GOT3 (cell line): ENCODE measurements around the gene CMIP.

ENCODE experiments used
- DNase-seq: peaks from one replicate; lab custom pipeline; 2025; ENCODE audit warnings: mixed read lengths; lab: John Stamatoyannopoulos, UW

Gene CMIP

DNA sequence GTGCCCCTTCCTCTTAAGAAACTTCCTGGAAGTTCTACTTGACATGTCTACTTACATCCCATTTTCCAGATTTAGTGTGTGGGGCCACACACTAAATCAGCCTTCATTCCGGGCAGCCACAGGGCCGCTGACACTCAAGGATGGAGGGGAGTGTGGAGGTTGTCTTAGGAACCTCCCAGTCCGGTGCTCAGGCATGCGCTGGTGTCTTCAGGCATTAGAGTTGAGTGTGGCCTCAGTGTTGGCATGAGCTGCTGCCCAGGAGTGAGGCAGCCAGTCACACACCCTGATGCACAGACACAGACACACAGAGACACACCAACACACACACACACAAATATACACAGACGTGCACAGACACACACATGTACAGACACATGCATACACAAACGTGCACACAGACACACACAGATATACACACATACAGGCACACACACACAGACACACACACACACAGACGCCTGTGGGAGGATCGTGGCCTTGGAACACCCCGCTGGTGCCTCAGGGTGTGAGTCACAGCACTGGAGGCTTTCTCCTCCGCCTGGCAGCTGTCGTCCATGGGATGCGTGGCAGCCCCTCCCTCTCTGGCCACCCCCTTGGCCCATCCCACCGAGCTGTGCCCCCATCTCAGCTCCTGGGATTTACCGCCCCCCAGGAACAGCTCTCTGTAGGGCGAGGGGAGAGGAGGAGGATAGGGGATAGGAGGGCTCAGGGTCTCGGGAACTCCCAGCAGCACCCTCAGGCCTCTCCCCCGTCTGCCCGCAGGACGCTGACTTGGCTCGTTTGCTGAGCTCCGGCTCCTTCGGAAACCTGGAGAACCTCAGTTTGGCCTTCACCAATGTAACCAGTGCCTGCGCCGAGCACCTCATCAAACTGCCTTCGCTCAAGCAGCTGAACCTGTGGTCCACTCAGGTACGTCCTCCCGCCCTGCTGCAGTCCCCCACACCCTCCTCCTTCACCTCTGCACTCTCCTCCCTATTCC lies 258.9 kb downstream of the CMIP start:
- no peak for DNase-seq

DNA sequence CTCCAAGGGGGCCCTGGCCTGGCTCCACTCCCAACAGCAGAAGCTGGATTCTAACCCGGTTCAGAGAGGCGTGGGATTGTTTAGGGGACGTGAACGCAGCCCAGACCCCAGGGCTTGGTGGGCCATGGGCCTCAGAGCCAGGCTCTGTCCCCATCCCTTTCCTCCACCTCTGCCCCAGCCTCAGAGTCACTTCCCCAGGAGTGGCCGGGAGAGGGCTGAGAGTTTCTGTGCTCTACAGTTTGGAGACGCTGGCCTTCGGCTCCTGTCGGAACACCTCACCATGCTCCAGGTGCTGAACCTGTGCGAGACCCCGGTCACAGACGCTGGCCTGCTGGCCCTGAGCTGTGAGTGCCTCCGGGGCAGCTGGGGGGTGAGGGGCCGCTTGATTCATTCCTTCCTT lies 260.7 kb downstream of the CMIP start:
- DNase-seq, result no peak

DNA sequence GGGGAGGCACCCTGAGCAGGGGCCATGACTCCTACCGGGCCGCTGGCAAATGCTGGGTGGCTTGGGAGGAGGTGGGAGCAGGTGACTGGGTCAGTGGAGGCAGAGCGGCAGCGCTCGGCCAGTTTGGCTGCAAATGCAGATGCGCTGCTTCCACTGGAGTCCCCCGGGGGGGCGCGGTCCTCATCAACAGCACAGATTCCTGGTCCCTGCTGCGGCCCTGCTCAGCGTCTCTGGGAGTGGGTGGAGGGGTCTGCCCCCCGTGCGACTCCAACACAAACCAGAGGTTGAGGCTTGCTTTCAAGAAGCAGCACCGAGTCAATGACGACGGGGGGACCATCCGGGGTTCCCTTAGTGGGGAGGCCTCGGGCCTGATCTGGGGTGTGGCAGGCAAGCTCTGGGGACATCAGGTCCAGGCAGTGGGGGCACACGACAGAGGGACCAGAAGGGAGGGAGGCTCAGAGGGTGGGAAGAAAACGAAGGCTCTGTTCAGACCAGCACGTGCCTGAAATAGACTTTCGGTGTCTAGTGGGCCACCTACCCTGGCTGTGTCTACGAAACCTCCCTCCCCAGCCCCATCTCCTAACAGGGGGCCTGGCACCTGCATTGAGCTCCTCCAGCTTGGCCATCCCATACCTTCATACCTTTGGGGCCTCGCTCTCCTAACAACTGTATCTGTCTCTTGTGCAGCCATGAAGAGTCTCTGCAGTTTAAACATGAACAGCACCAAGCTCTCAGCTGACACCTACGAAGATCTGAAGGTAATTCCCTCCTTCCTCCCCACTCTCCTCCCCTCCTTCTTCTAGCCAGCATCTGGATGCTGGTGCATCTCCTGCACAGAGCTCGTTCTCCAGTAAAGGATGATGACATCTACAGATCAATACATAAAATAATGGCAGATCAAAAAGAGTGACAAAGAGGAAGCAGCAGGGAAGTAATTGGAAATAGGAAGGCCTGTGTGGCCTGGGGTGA lies 262.0 kb downstream of the CMIP start:
- no peak for DNase-seq

DNA sequence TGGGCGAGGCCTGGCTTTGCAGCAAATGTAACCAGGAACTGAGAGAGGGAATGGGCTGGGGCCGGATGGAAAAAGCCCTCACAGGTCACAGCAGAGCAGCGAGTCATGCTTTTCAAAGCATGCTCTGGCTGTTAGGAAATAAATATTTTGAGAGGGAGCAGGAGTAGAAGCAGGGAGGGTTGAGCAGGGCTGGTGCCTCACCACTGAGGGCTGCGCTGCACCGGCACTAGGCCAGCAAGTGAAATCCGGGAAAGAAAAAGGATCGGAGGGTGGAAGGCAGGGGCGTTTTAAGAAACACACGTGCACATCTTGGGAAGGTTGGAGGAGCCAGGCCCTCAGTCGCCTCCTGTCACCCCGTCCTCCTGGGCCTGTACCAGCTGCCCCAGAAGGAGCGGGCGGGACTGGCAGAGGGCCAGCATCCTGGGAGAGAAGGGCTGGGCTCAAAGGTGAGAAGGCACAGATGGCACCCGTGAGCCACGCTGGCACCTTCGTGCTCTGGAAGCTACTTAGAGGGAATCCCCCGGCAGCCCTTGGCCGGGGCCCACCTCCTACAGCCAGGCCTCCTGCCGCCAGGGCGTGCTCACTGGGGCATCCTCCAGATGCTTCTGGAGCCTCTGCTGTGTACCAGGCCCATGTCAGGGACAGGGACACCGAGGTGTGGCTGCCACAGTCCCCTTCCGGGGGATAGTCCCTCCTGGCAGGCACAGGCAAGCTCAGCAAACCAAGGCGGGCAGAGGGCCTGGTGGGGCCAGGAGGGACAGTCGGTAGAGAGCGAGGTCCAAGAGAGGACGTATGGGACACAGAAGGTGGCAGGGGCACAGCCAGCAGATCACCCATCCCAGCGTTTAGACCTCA lies 263.0 kb downstream of the CMIP start:
- no peak for DNase-seq

DNA sequence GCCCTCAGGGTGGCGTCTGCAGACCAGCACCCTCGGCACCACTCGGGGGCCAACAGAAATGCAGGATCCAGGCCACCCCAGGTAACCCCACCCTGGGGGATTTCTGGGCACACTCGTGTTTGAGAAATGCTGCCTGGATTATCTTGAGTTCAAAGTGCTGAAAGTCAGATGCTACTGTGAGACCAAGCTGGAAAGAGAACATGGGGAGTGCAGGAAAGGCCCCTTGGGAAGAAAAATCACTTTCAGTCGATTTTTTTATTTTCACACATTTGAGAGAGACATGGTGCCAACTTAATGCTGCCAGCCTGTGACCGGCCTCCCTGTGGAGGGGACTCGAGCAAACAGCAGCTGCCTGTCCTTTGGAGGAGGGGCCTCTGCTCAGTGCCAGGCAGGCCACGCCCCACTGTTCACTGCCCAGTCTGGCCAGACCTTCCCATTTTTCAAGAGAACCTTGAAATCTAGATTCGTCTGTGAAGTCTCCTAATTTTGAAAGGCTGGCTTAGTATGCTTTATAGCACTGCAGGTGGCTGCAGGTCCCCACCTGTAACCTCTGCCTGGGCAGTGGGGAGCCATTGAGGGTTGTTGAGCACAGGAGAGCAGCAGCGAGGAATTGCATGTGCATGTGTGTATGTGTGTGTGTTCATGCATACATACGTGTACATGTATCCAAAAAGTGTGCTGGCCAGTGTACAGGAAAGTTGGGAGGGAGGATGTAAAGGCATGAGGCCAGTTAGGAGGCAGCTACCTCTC lies 263.8 kb downstream of the CMIP start:
- DNase-seq, result no peak

DNA sequence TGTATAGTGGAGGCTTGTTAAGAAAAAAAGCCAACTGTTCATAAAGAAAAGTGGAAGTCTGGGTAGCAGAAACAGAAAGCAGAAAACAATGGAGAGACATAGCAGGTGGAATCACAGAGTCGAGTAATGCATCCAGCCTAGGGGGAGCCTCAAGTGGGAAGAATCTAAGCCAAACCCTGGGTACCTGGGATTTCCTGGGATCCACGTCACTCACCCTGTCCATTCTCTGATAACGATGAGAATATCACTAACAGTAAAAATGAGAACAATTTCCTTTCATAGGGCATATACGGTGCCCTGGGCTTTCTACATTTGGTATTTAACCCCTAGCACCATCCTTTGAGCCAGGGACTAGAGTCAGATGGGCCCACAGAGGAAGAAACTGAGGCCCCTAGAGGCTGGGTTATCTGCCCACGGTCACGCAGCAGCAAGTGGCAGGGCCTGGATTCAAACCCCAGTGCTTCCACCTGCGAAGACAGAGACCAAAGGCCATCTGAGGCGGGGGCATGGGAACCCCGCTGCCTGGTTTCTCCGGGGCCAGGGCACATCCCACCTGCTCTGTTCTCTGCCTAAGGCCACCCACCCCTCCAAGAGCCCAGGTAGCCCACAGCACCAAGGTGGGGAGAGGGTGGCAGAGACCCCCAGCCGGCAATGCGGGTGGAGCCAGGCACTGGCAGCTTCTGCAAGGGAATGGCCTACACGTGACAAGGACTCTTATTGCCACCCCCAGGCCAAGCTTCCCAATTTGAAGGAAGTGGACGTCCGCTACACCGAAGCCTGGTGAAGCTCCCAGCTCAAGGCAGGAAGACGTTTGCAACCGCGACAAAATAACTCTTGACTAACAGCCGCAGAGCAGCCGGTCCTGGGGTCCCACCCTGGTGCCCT lies 264.6 kb downstream of the CMIP start:
- DNase-seq, result no peak

DNA sequence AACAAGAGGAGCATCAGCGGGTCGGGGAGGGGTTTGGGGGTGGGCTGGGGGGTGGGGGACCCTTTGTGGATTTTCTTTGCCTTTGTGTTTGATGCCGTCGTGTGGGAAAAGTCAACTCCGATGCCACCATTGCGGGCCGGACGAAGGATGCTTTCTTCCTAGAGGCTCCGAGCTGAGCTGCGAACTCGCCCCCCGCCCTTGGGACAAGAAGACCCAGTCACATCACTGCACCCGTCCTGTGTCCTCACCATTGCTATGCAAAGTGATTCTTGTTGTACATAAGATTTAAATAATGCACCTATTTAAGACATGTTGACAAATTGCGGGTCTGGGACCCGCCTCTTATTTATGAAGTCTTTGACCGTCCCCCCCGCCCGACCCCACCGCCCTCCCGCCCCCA lies 265.4 kb downstream of the CMIP start:
- DNase-seq, result no peak

DNA sequence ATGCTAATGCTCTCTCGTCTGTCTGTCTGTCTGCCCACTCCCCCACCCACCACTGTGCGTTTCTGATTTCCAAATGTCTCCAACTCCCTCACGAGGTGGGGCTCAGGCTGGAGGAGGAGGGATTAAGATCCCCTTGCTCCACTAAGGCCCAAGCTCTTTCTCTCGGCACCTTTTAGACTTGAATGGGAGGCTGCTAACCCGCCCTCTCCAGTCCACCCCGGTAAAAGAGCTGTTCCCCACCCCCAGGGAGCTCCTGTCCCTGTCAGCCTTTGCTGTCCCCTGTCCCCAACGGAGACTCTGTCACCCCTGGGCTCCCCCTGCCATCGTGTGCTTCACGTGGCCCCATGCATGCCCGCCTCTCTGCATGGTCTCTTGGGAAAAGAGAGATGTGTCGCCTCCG lies 266.0 kb downstream of the CMIP start:
- no peak for DNase-seq

DNA sequence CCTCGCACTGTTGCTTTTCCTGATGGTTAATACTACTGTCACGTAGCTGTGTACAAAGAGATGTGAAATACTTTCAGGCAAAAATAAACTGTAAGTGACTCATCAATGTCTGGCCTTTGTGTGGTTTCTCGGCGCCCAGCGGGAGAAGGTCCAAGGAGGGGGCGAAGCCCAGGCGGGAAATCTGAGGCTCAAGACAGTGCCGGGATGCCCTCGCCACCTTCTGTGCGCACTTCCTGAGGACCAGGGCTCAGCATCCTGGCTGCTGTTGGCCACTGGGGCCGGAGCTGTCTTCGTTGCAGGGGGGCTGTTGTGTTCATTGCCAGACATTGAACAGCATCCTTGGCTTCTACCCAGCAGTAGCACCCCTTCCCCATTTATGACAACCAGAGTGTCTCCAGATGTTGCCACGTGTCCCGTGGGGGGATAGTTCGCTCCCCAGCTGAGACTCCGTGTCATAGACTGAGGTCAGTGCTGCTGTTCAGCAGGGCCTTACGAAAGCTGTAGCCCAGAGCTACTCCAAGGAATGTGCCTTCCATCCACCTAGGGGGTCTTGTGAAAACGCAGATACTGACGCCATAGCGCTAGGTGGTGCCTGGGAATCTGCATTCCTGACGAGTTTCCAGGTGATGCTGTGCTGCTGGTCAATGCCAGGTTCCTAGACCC lies 267.2 kb downstream of the CMIP start:
- DNase-seq, result peak; percentile 24

DNA sequence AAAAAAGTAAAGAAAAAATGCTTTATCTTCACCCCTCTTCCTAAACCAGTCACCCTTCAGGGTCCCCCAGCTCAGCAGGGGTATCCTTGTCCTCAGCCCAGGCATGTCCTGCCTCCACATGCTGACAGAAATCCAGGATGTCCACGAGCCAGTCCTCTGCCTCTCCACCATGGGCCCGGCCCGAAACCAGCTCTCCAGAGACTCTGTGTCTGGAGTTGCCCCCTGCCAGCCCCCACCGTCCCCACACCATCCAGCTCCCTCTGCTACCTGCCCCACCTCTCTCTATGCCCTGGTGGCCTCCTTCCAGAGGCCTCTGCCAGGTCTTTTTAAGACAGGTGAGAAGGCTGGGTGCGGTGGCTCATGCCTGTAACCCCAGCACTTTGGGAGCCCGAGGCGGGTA lies 268.1 kb downstream of the CMIP start:
- no peak for DNase-seq

DNA sequence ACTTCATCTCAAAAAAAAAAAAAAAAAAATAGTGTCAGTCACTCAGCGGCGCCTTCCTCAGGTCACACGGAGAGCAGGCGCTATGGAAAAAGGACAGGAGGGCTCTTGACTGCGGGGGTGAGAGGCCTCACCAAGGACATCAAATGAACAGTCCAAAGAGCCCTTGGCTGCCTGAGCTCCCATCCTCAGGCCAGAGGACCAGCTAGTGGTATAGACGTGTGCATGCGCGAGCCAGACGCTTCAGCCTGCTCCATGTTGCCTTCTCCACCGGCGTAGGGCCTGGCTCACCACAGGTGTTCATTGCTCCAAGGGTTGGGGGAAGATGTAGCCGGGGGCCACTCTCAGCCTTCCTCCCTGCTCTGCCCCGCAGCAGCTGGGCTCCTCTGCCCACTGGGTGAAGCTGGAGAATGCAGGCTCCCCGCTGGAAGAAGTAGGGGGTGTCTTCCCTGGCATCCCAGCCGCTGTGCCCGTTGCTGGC lies 268.7 kb downstream of the CMIP start:
- no peak for DNase-seq

DNA sequence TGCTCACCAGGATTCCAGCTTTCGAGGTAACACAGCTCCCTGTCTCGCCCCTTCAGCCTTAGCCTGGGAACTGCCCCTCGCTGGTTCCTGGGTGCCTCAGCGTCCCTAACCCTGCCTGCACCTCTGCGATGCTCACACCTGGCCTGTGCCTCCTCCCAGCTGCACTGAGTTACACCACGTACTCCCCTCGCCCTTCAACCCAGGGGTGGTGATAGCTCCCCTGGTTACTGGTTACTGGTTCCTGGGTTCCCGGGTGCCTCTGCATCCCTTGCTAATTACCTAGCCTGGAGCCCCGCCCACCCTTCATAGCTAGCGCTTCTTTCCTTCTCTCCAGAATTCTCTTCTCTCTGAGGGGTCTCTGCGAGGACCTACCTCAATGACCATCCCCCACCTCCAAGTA lies 269.2 kb downstream of the CMIP start:
- DNase-seq, result no peak

DNA sequence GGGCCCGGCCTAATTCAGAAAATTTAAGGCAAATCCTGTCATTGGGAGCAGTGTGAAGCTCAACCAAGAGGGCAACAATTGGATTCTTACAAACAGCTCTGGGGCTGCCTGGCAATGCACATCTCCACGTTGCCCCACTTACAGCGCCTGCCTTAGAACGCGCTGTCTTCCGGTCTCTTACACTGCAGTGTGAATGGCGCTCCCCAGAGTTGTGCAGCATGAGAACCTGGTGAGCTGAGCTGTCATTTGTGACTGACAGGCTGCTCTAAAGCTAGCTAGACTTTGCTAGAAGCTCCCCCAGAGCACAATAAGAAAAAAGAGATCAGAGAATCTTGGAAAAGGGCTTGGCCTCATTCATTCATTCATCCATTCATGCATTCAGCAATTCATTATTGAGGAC lies 270.0 kb downstream of the CMIP start:
- DNase-seq, result no peak

DNA sequence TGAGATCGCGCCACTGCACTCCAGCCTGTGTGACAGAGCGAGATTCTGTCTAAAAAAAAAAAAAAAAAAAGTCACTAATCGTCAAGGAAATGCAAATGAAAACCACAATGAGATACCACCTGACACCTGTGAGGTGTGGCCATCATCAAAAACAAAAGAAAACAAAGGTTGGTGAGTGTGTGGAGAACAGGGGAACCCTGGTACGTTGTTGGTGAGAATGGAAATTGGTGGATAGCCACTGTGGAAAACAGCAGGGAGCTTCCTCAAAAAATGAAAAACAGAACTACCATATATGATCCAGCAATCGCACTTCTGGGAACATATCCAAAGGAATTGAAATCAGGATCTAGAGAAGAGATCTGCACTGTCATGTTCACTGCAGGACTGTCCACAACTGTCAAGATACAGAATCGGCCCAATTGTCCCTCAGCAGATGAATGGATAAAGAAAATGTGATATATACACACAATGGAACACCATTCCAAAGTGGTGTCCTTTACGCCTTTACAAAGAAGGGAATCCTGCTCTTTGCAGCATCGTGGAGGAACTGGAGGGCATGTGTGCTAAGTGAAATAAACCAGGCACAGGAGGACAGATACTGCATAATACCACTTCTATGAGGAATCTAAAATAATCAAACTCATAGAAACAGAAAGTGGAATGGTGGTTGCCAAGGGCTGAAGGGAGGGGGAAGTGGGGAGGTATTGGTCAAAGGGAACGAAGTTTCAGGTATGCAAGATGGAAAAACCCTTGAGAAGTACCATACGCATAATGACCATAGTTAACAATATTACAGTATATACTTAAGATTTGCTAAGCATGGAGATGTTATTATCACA lies 271.0 kb downstream of the CMIP start:
- DNase-seq, result no peak

DNA sequence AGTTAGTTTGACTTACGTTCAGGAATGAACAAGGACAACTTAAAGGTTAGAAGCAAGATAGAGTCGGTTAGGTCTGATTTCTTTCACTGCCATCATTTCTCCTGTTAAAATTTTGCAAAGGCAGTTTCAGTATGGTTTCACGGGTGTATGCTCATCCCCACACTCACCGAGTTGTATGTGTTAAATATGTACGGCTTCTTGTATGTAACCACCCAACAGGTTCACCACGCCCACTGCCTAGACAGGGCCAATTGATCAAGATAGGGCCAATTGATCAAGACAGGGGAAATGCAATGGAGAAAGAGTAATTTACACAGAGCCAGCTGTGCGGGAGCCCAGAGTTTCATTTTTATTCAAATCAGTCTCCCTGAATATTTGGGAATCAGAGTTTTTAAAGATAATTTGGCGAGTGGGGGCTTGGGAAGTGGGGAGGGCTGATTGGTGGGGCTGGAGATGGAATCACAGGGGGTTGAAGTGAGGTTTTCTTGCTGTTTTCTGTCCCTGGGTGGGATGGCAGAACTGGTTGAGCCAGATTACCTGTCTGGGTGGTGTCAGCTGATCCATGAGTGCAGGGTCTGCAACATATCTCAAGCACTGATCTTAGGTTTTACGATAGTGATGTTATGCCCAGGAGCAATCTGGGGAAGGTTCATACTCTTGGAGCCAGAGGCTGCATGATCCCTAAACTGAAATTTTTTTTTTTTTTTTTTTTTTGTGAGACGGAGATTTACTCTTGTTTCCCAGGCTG lies 272.0 kb downstream of the CMIP start:
- DNase-seq, result no peak

DNA sequence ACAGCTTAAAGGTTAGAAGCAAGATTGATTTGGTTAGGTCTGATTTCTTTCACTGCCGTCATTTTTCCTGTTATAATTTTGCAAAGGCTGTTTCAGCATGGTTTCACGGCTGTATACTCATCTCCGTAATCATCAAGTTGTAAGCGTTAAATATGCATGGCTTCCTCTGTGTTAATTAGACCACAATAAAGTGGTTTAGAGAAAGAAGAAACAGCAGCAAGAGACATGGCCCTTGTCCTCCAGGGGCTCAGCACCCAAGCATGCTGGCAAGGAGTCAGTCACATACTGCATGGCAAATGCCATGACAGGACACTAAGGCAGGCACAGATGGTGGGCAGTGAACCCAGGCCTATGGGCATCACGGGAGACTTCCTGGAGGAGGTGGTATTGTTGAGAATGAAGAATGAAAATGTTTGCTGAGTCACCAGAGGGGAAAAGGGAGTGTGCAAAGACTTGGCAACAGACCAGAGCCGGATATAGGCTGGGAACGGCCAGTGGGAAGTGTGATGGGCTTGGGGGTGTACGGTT lies 273.1 kb downstream of the CMIP start:
- no peak for DNase-seq

DNA sequence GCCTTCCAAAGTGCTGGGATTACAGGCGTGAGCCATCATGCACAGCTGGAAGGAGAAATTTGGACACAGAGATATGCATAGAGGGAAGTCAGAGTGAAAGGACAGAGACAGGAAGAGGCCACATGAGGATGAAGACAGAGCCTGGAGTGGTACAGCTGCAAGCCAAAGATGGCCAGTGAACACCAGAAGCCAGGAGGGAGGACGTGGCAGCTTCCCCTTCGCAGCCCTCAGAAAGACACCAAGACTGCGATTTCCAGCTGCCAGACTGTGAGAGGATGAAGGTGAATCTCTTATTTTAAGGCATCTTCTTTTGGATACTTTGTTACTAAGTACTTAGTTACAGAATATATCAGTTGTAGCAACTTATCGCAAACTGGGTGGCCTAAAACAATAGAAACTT lies 274.0 kb downstream of the CMIP start:
- DNase-seq, result no peak
